Cardiac atrium fibroblast (primary cell): ENCODE measurements around the gene PARP1. TPM values are rescaled to one million over a fixed set of nuclear protein-coding genes. Genes with fewer than 3 reads are reported as not detected.

Source experiments
- total RNA-seq: library from RNA; depleted of rRNA; stranded (reverse); fragments of >200 nt; gene quantifications from 2 replicates; pipeline ENCODE4 v1.2.3, GENCODE V29; 2015

Gene PARP1
- 53.8 and 78.6 TPM in 2 replicates for total RNA-seq

GRCh38 chr1:226407497-226408284 is at the start of gene PARP1:
Gene PARP1 (minus strand): TSS chr1:226408093. CDS start chr1:226407929, 164 bp downstream.

Other genes with a start within 250 kb of the PARP1 start
- 44.4 and 58.0 TPM in 2 replicates for gene ACBD3, start 221.4 kb downstream of the PARP1 start, total RNA-seq
- gene MIXL1, start 184.4 kb downstream of the PARP1 start, total RNA-seq = not detected in 2 replicates
- gene LIN9, start 98.9 kb downstream of the PARP1 start, total RNA-seq = 1.3 and 1.4 TPM in 2 replicates
- 0.65 TPM in 1 of 2 replicates, not detected in the other for gene STUM, start 140.7 kb upstream of the PARP1 start, total RNA-seq